Prostate gland (tissue), 2 donors: ENCODE data around the gene SENP3.

Experiments used
- CTCF ChIP-seq, 4 experiments: fragments of 200-600 bp in 2 of 4; fragments of 450-650 bp in 2 of 4; sonication (generic) in 2 of 4; IDR thresholded peaks; 1 replicate in 3 of 4; 2 replicates in 1 of 4; pipeline ENCODE4 v1.5.1; 2016 to 2019; ENCODE audit warnings: antibody characterized with exemption in 4 of 4, mild to moderate bottlenecking in 2 of 4, moderate library complexity in 2 of 4
- POLR2A ChIP-seq: fragments of 450-650 bp; IDR thresholded peaks from one replicate; pipeline ENCODE4 v1.6.1; 2016; ENCODE audit warnings: antibody characterized with exemption, mild to moderate bottlenecking
- POLR2AphosphoS5 ChIP-seq: sonication (generic); formaldehyde crosslinking; IDR thresholded peaks from one replicate; pipeline ENCODE4 v1.6.1; 2017; ENCODE audit warnings: antibody characterized with exemption

GRCh38 chr17:7513850-7514419 is 47.8 kb upstream of the SENP3 start:
- TF ChIP-seq CTCF (IDR thresholded peaks at IDR 0.05), result no peak
- no peak for TF ChIP-seq POLR2AphosphoS5
- no peak for TF ChIP-seq POLR2A
